GM12878 (cell line): Measurements from ENCODE around the gene ETV6. TPM values are rescaled to one million over a fixed set of nuclear protein-coding genes. Genes with fewer than 3 reads are reported as not detected.

Experiments used
- BCL11A ChIP-seq: IDR thresholded peaks from 2 replicates; pipeline ENCODE4 v1.6.1; 2011; ENCODE audit warnings: low read depth, low read length
- BRCA1 ChIP-seq: IDR thresholded peaks from 2 replicates; pipeline ENCODE4 v1.6.1; 2011; ENCODE audit warnings: low read depth, low read length, improper control_type of control experiment
- CBX5 ChIP-seq: sonication (generic); IDR thresholded peaks from 2 replicates; pipeline ENCODE4 v1.6.1; 2016; ENCODE audit warnings: low read depth, moderate library complexity, mild to moderate bottlenecking, inconsistent platforms
- CREM ChIP-seq: IDR thresholded peaks from 2 replicates; pipeline ENCODE4 v1.6.1; 2014; ENCODE audit warnings: antibody characterized with exemption, low read depth
- DPF2 ChIP-seq: fragments of 450-650 bp; IDR thresholded peaks from 2 replicates; pipeline ENCODE4 v1.6.1; 2017; ENCODE audit warnings: mild to moderate bottlenecking
- EZH2 ChIP-seq: IDR thresholded peaks from 2 replicates; pipeline ENCODE4 v1.6.1; 2012; ENCODE audit warnings: low read depth, mild to moderate bottlenecking, control low read depth, inconsistent platforms, low read length, borderline replicate concordance; ENCODE audit not compliant: control insufficient read depth
- HDAC6 ChIP-seq: fragments of 200-600 bp; sonication (generic); IDR thresholded peaks from one replicate; pipeline ENCODE4 v1.8.0; 2017; ENCODE audit warnings: antibody characterized with exemption; ENCODE audit not compliant: unreplicated experiment
- JUNB ChIP-seq: IDR thresholded peaks from 2 replicates; pipeline ENCODE4 v1.6.1; 2016; ENCODE audit warnings: antibody characterized with exemption, mild to moderate bottlenecking
- MYC ChIP-seq: IDR thresholded peaks from 2 replicates; pipeline ENCODE4 v1.6.1; 2011; ENCODE audit warnings: mild to moderate bottlenecking, low read length, moderate library complexity, inconsistent platforms; ENCODE audit not compliant: insufficient read depth, insufficient replicate concordance, insufficient read length, severe bottlenecking
- NFYA ChIP-seq: IDR thresholded peaks from 2 replicates; pipeline ENCODE4 v1.6.1; 2011; ENCODE audit warnings: low read depth, mild to moderate bottlenecking, low read length, improper control_type of control experiment, borderline replicate concordance
- NR2C1 ChIP-seq: fragments of 450-650 bp; IDR thresholded peaks from 2 replicates; pipeline ENCODE4 v1.6.1; 2017; ENCODE audit warnings: antibody characterized with exemption, mild to moderate bottlenecking, moderate library complexity
- REST ChIP-seq: IDR thresholded peaks from 2 replicates; pipeline ENCODE4 v1.6.1; 2012; ENCODE audit warnings: mild to moderate bottlenecking, low read depth, low read length
- SRF ChIP-seq, 2 experiments: IDR thresholded peaks; 2 replicates each; pipeline ENCODE4 v1.6.1; 2011; ENCODE audit warnings: low read depth in 2 of 2, low read length in 2 of 2, mild to moderate bottlenecking in 1 of 2, moderate library complexity in 1 of 2
- SUZ12 ChIP-seq: fragments of 200-600 bp; sonication (generic); IDR thresholded peaks from one replicate; pipeline ENCODE4 v1.6.1; 2018; ENCODE audit warnings: antibody characterized with exemption, mild to moderate bottlenecking; ENCODE audit not compliant: unreplicated experiment
- YBX1 ChIP-seq: fragments of 450-650 bp; IDR thresholded peaks from 2 replicates; pipeline ENCODE4 v1.6.1; 2016; ENCODE audit warnings: antibody characterized with exemption
- ZBTB40 ChIP-seq: fragments of 450-650 bp; IDR thresholded peaks from 2 replicates; pipeline ENCODE4 v1.6.1; 2016; ENCODE audit warnings: mild to moderate bottlenecking, moderate library complexity, borderline replicate concordance
- ZSCAN29 ChIP-seq: fragments of 450-650 bp; IDR thresholded peaks from 2 replicates; pipeline ENCODE4 v1.6.1; 2017; ENCODE audit warnings: mild to moderate bottlenecking, moderate library complexity
- ZZZ3 ChIP-seq: IDR thresholded peaks from 2 replicates; pipeline ENCODE4 v1.6.1; 2011; ENCODE audit warnings: low read depth; ENCODE audit not compliant: control insufficient read depth, insufficient read length
- polyA plus RNA-seq, 11 experiments: library from polyadenylated mRNA; depleted of rRNA in 4 of 11; unstranded in 6 of 11; stranded (reverse) in 5 of 11; fragments of >200 nt; fragmentation: Nextera tagmentation in 4 of 11; fragmentation: Illumina TruSeq in 1 of 11; extraction: Ambion mirVana in 4 of 11; extraction: Trizol in 1 of 11; gene quantifications; 1 replicate in 1 of 11; 2 replicates in 10 of 11; pipeline versions ENCODE4 v1.2.1 to v1.2.3, GENCODE V29; 2011 to 2016; ENCODE audit warnings: inconsistent platforms in 2 of 11, missing spikeins in 2 of 11, low read depth in 1 of 11
- total RNA-seq, 4 experiments: library from RNA; depleted of rRNA in 3 of 4; stranded (reverse); fragments of >200 nt in 3 of 4; fragmentation: Illumina TruSeq in 1 of 4; extraction: Trizol in 1 of 4; gene quantifications; 2 replicates each; pipeline versions ENCODE4 v1.2.1 to v1.2.3, GENCODE V29; 2013 to 2021
- TF ChIP-seq, protein P1 (sequence below): fragments of 450-650 bp; formaldehyde crosslinking; IDR thresholded peaks from 2 replicates; pipeline ENCODE4 v1.5.0; 2022; ENCODE audit warnings: mild to moderate bottlenecking, missing genetic modification characterization

The ETV6 gene
- total and polyA plus RNA-seq, 10 of the 15 experiments (the other 5 are each of a cell fraction or from before 2014, with no cell fraction given): 6.6 to 74.8 (median 24.6) TPM

GRCh38 chr12:11653215-11653753, 3.8 kb downstream of the ETV6 start (continued):
- TF ChIP-seq ZBTB40: no peak
- no peak for TF ChIP-seq BCL11A
- TF ChIP-seq, protein P1, sequence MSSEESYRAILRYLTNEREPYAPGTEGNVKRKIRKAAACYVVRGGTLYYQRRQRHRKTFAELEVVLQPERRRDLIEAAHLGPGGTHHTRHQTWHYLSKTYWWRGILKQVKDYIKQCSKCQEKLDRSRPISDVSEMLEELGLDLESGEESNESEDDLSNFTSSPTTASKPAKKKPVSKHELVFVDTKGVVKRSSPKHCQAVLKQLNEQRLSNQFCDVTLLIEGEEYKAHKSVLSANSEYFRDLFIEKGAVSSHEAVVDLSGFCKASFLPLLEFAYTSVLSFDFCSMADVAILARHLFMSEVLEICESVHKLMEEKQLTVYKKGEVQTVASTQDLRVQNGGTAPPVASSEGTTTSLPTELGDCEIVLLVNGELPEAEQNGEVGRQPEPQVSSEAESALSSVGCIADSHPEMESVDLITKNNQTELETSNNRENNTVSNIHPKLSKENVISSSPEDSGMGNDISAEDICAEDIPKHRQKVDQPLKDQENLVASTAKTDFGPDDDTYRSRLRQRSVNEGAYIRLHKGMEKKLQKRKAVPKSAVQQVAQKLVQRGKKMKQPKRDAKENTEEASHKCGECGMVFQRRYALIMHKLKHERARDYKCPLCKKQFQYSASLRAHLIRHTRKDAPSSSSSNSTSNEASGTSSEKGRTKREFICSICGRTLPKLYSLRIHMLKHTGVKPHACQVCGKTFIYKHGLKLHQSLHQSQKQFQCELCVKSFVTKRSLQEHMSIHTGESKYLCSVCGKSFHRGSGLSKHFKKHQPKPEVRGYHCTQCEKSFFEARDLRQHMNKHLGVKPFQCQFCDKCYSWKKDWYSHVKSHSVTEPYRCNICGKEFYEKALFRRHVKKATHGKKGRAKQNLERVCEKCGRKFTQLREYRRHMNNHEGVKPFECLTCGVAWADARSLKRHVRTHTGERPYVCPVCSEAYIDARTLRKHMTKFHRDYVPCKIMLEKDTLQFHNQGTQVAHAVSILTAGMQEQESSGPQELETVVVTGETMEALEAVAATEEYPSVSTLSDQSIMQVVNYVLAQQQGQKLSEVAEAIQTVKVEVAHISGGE (CRISPR knock-in tag): no peak
- no peak for TF ChIP-seq BRCA1
- TF ChIP-seq SRF (IDR thresholded peaks at IDR 0.05; ENCODE audit: low read depth in 2 of 2, low read length in 2 of 2): no peak
- no peak for TF ChIP-seq MYC
- no peak for TF ChIP-seq NFYA
- peak; percentile 85 for TF ChIP-seq CREM
- peak; percentile 48; the same call in 1 of the 2 replicates for TF ChIP-seq JUNB
- TF ChIP-seq NR2C1: no peak
- TF ChIP-seq CBX5: no peak
- TF ChIP-seq ZZZ3: no peak
- 0 out of 2 replicates have a peak, but pooled peaks have one; percentile 34 for TF ChIP-seq DPF2
- TF ChIP-seq SUZ12: no peak
- TF ChIP-seq EZH2: no peak
- peak; percentile 19 for TF ChIP-seq HDAC6
- no peak for TF ChIP-seq REST
- no peak for TF ChIP-seq YBX1
- TF ChIP-seq ZSCAN29: no peak
